Upper lobe of left lung (tissue), 6 donors: Measurements from ENCODE around the gene MR1. TPM values are rescaled to one million over a fixed set of nuclear protein-coding genes. Genes with fewer than 3 reads are reported as not detected.

ENCODE experiments used
- ATAC-seq, 2 donors: fragments of 200-7000 bp; cut with Tn5 transposase; one replicate each; pipeline ENCODE4 v1.9.1; 2022; ENCODE audit warnings: mild to moderate bottlenecking in 2 of 2, moderate library complexity in 2 of 2; ENCODE audit not compliant: low FRiP score in 2 of 2
- DNase-seq, 2 donors: peaks; one replicate each; pipeline ENCODE4 v3.0.0-alpha.2; 2019 to 2020
- H3K27ac ChIP-seq, 4 donors: fragments of 200-600 bp; sonication (generic); one replicate each; pipeline ENCODE4 v1.5.1; 2016 to 2019
- H3K27me3 ChIP-seq, 4 donors: fragments of 200-600 bp; sonication (generic); one replicate each; pipeline ENCODE4 v1.5.1; 2017 to 2019
- H3K36me3 ChIP-seq, 4 donors: fragments of 200-600 bp; sonication (generic); one replicate each; pipeline ENCODE4 v1.5.1; 2016 to 2019
- H3K4me1 ChIP-seq, 4 donors: fragments of 200-600 bp; sonication (generic); one replicate each; pipeline ENCODE4 v1.5.1; 2018 to 2019
- H3K4me3 ChIP-seq, 4 donors: fragments of 200-600 bp; sonication (generic); one replicate each; pipeline ENCODE4 v1.5.1; 2017 to 2019; ENCODE audit warnings: mild to moderate bottlenecking in 2 of 4, moderate library complexity in 1 of 4
- H3K9me3 ChIP-seq, 4 donors: fragments of 200-600 bp; sonication (generic); one replicate each; pipeline ENCODE4 v1.5.1; 2018 to 2019
- CTCF ChIP-seq, 6 experiments: fragments of 450-650 bp in 4 of 6; fragments of 200-600 bp in 2 of 6; sonication (generic) in 2 of 6; IDR thresholded peaks; one replicate each; pipeline ENCODE4 v1.5.1; 2016 to 2019; ENCODE audit warnings: antibody characterized with exemption in 6 of 6
- EP300 ChIP-seq, 4 donors: sonication (generic); formaldehyde crosslinking; IDR thresholded peaks; one replicate each; pipeline ENCODE4 v1.5.1; 2017; ENCODE audit warnings: antibody characterized with exemption in 4 of 4, control low read depth in 2 of 4
- POLR2A ChIP-seq, 4 donors: fragments of 450-650 bp; IDR thresholded peaks; one replicate each; pipeline ENCODE4 v1.5.1; 2016 to 2017; ENCODE audit warnings: antibody characterized with exemption in 4 of 4, mild to moderate bottlenecking in 2 of 4
- POLR2AphosphoS5 ChIP-seq, 2 donors: sonication (generic); formaldehyde crosslinking; IDR thresholded peaks; one replicate each; pipeline ENCODE4 v1.5.1; 2017; ENCODE audit warnings: antibody characterized with exemption in 2 of 2
- whole genome bisulfite sequencing, 2 donors: methylation state at CpG; one replicate each; pipeline ENCODE4 v1.1.5; 2017 to 2018; 5-methylcytosine and 5-hydroxymethylcytosine counted together
- total RNA-seq, 6 donors: library from RNA; depleted of rRNA in 4 of 6; stranded (reverse); fragments of >200 nt in 4 of 6; gene quantifications; one replicate each; pipeline versions ENCODE4 v1.1.0 to v1.2.1, GENCODE V29; 2016 to 2021
- donor health status: DM: no; HTN: no; CAD: no; lungs with moderate emphysema.
- donor health status: DM: no; HTN: yes; CAD: no; lungs with severe emphysema.

Gene MR1
- total RNA-seq, 6 donors from 2014 or later, result 22.0 to 54.0 (median 26.9) TPM

DNA sequence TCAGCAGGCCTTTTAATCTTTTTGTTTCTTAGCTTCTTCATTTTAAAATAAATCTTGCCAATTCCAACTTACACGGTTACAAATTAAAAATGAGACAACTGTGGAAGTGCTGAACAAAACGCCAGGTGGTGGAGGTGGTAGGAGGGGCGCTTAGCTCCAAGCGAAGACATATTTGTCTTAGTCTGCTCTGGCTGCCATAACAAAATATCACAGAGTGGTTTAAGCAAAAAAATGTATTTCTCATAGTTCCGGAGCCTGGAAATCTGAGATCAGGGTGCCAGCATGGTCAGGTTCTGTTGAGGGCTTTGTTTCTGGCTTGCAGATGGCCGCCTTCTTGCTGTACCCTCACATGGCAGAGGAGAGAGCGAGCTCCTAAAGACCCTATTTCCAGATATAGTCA is 69.6 kb downstream of the MR1 start:
- DNase-seq (no peak), ATAC-seq (no peak)
- Histone ChIP-seq H3K4me1 (peaks cover 52 to 66% (median 59%) of the 10 kb centered on the region in 4 donors), H3K27me3 (no peaks in the 10 kb centered on the region), H3K9me3 (no peaks in the 10 kb centered on the region), H3K4me3 (no peak overlapping the region), H3K36me3 (no peaks in the 10 kb centered on the region), H3K27ac (peak overlapping the region in 2 of 4 donors; percentile 90 to 97)
- WGBS, 2 donors, result 94 to 95% methylated on average over 7 of the region's 7 CpGs
- TF ChIP-seq CTCF (IDR thresholded peaks at IDR 0.05) (no peak), POLR2A (IDR thresholded peaks at IDR 0.05) (no peak), POLR2AphosphoS5 (IDR thresholded peaks at IDR 0.05) (no peak), EP300 (IDR thresholded peaks at IDR 0.05) (no peak)

DNA sequence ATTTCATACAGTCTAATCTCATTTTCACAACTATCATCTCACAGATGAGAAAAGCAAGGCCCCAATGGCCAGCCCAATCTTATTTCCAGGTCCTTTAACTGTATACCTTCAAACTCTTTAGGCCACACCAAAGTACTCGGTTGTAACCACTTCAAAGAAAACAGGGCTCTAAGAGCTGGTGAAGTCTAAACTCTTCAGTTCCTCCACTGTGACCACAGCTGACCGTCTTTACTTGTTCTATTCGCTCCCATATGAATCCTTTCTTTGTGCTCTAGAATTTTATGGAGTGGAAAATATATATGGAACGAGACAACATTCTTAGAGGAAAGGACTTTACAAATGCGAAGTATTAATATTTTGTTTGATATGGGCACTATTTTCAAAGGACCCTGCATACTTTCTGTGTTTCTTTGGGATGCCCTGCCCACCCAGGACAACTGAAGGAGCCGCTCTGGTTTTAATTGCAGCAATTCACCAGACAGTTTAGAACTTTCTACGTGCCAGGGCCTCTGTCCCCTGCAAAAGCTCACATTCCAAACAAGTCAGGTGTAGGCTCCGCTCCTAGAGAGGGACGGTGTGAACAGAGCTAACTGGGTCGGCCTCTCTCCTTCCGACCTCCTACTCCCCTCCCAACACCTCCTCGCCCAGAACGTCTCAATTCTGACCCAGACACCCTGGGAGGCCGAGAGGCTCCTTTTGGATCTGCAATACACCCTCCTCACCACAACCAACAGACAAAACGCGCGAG is 70.4 kb downstream of the MR1 start:
- Histone ChIP-seq H3K36me3 (no peaks in the 10 kb centered on the region), H3K27me3 (no peaks in the 10 kb centered on the region), H3K4me1 (peaks cover 52 to 61% (median 57%) of the 10 kb centered on the region in 4 donors), H3K4me3 (peak overlapping the region; percentile 54 to 83 (median 65)), H3K9me3 (no peaks in the 10 kb centered on the region), H3K27ac (peak overlapping the region; percentile 83 to 97 (median 90))
- no peak for TF ChIP-seq POLR2A (IDR thresholded peaks at IDR 0.05)
- no peak for TF ChIP-seq CTCF (IDR thresholded peaks at IDR 0.05)
- TF ChIP-seq EP300 (IDR thresholded peaks at IDR 0.05), result no peak
- TF ChIP-seq POLR2AphosphoS5 (IDR thresholded peaks at IDR 0.05), result no peak
- 25 to 28% methylated on average over 17 of the region's 17 CpGs for WGBS, 2 donors
- ATAC-seq, result peak in 1 of 2 donors; percentile 55
- DNase-seq, result no peak

DNA sequence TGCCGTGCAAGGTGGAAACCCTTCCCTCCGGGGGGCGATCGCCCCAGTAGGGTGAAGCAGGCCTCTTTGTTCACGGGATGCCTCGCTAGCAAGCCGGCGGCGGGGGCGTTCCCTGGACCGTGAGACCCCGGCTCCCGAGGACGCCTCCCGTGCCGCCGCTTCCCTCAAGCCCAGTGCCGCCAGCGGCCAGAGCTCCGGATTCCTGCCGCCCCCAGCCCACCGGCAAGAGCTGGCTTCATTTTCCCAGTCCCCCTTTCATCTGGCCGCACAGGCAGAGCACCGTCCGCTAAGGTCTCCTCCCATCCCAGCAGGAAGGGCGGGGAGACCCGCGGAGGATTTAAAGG is 71.0 kb downstream of the MR1 start:
- DNase-seq (peak in 1 of 2 donors; percentile 91), ATAC-seq (peak in 1 of 2 donors; percentile 3)
- H3K4me3 ChIP-seq, result peak overlapping the region; percentile 54 to 83 (median 65)
- no peaks in the 10 kb centered on the region for H3K36me3 ChIP-seq
- H3K9me3 ChIP-seq, result no peaks in the 10 kb centered on the region
- peak overlapping the region; percentile 83 to 97 (median 90) for H3K27ac ChIP-seq
- TF ChIP-seq POLR2AphosphoS5 (IDR thresholded peaks at IDR 0.05), result no peak
- TF ChIP-seq EP300 (IDR thresholded peaks at IDR 0.05), result no peak
- TF ChIP-seq POLR2A (IDR thresholded peaks at IDR 0.05), result peak in 1 of 4 donors; percentile 65
- peak in 4 of 6 experiments; percentile 34 to 59 (median 45) for TF ChIP-seq CTCF (IDR thresholded peaks at IDR 0.05)
- 0% methylated on average over 7 to 10 of the region's 28 CpGs for WGBS, 2 donors
- no peaks in the 10 kb centered on the region for H3K27me3 ChIP-seq
- H3K4me1 ChIP-seq, result peaks cover 50 to 59% (median 54%) of the 10 kb centered on the region in 4 donors

DNA sequence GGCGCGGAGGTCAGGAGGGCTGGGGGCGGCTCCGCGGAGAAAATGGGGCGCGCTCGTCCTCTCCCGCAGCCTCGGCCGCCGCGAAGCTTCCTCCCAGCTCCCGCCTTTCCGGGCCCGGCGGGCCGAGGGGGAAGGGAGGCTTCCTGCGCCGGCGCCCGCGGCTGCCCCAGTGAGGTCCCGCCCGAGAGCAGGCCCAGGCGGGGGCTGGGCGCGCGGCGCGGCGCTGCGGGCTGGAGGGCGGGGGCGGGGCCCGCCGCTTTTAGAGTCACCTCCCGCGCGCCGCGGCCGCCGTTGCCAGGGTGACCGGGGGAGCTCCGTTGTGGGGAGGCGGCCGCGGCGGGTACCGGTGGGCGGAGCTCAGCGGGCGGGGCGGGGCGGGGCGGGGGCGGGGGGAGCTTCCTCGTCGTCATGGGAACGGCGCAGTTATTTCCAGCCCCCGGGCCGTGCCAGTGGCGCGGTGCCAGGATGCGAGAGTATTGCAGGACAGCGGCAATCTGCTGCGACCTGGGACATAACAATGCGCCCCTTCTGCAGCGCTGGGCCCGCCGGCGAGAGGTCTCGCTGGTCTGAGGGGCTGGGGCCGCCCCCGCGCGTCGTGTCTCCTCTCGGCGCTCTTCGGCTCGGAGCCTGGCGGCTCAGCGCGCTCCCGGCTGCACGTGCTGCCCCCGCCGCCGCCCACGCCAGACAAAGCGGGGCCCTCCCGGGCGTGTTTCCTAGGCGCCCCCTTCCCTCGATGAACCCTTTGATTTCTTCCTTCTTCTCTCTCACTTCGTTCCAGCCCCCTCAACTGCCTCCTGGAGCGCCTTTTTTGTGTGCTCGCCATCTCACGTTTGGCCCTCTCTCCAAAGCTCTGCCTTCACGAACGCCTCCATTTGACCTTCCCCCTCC is 71.6 kb downstream of the MR1 start:
- Histone ChIP-seq H3K4me3 (peak overlapping the region; percentile 54 to 83 (median 65)), H3K4me1 (peaks cover 49 to 59% (median 53%) of the 10 kb centered on the region in 4 donors), H3K9me3 (no peaks in the 10 kb centered on the region), H3K27me3 (no peaks in the 10 kb centered on the region), H3K27ac (peak overlapping the region; percentile 83 to 97 (median 90)), H3K36me3 (no peaks in the 10 kb centered on the region)
- 4 to 6% methylated on average over 22 to 28 of the region's 104 CpGs for WGBS, 2 donors
- ATAC-seq (peak; percentile 92 to 97), DNase-seq (peak; percentile 97 to 100)
- peak in 1 of 4 donors; percentile 13 for TF ChIP-seq EP300 (IDR thresholded peaks at IDR 0.05)
- TF ChIP-seq CTCF (IDR thresholded peaks at IDR 0.05), result peak in 1 of 6 experiments; percentile 7
- TF ChIP-seq POLR2AphosphoS5 (IDR thresholded peaks at IDR 0.05), result peak; percentile 41 to 79
- TF ChIP-seq POLR2A (IDR thresholded peaks at IDR 0.05), result peak in 2 of 4 donors; percentile 79 to 90
